Measurements from ENCODE around the gene SRGAP1.

The SRGAP1 gene

DNA sequence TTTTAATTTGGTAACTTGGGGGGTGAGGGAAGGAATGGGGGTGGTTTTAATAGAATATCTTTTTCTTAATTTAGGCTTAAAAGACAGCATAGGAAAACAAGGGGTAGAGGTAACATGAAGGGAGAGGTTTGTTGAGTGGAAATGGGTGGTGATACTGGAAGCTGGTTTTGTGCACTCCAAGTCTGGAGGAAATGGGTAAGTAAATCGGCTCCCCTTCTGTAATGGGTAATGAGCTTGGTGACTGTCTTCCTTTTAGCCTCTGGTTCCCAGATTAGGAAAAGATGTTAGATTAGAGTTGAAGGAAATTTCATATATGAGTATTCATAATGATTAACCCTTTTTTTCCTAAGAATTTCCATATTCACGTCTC, 122.1 kb downstream of the SRGAP1 start:
- no peak for DNase-seq (ENCODE audit: low read depth in 2 of 2)

GRCh38 chr12:63967358-63968145, 123.1 kb downstream of the SRGAP1 start:
- DNase-seq (ENCODE audit: low read depth in 2 of 2), result no peak

DNA sequence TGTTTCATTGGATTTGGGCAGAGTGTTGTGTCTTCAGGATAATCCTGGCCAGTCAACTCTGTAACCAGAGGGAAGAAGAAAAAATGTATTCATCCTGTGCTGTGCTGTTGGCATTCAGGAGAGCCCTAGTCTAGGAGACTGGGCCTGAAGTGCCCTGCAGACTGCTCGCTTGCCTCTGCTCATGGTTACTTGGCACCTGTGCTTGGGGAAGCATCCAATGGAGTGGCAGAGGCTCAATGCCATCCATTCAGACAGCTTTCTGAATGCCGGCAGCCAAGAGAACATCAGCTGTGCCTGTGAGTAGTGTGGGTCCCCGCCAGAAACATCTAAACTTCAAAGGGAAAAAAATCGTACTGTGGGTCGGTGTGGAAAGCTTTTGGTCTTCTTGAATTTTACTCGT, 124.2 kb downstream of the SRGAP1 start:
- DNase-seq (ENCODE audit: low read depth in 2 of 2), result no peak

- no peak for DNase-seq (ENCODE audit: low read depth in 2 of 2)
Observed at GRCh38 chr12:63976902-63977395, 132.4 kb downstream of the SRGAP1 start.

DNA sequence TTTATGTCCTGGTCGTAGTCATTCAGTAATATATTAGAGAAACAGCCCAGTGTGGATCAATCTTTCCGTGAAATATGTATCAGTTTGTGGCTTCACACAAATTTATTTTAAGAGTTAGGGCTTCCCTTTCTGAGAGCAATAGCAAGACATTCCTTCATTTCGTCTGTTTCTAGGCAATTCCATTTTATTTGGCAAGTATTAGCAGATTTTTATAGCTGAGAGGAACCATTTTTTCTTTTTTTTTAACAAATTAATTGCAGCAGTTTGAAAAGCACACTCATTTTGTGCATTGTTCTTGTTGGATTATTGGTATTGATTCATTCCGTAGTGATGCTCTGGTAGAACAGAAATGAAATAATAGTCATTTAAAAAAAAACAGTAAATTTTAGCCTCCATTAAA, 132.9 kb downstream of the SRGAP1 start:
- DNase-seq (ENCODE audit: low read depth in 2 of 2), result no peak

DNA sequence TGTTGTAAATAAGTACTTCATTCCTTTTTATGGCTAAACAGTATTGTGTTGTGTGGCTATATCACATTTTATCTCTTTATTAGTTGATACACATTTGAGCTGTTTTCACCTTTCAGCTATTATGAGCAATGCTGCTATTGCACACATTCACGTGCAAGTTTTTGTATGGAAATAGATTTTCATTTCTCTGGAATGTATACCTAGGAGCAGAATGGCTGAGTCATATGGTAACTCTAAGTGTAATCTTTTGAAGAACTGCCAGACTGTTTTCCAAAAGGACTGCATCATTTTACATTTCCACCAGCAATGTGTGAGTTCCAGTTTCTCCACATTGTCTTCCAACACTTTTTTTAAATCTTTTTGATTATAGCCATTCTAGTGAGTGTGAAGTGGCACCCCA, 134.0 kb downstream of the SRGAP1 start:
- DNase-seq (ENCODE audit: low read depth in 2 of 2), result no peak

DNA sequence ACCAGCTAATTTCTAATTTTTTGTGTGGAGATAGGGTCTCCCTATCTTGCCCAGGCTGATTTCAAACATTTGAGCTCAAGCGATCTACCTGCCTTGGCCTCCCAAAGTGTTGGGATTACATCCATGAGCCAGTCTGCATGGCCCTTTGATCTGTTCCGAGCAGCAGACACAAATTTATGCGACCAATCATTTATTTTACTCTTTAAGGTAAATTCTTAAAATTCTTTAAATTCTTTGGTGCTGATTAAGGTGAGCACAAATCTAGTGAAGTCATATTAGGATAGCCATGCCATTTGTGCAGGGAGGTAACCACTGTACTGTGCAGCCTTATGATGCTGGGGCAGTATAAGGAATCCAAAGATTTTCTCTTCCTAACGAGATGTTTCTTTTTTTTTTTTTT, 135.7 kb downstream of the SRGAP1 start:
- DNase-seq (ENCODE audit: low read depth in 2 of 2), result no peak

DNA sequence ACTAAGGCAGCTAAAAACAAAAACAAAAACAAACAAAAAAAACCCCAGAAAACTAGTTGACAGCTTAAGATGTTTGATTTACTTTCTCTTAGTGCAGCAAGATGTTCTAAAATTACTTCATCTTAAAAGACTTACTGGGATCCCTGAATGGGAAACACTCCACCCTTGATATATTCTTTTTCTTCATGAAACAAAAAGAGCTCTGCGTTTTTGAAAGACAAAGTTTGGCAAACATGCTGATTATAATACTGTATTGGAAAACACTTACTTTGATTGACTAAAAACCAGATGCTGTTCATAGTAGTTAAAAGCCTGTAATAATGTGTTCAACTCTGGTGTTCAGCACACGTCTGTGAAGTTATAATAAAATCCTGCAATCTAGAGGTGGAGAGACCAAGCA, 136.8 kb downstream of the SRGAP1 start:
- no peak for DNase-seq (ENCODE audit: low read depth in 2 of 2)

DNA sequence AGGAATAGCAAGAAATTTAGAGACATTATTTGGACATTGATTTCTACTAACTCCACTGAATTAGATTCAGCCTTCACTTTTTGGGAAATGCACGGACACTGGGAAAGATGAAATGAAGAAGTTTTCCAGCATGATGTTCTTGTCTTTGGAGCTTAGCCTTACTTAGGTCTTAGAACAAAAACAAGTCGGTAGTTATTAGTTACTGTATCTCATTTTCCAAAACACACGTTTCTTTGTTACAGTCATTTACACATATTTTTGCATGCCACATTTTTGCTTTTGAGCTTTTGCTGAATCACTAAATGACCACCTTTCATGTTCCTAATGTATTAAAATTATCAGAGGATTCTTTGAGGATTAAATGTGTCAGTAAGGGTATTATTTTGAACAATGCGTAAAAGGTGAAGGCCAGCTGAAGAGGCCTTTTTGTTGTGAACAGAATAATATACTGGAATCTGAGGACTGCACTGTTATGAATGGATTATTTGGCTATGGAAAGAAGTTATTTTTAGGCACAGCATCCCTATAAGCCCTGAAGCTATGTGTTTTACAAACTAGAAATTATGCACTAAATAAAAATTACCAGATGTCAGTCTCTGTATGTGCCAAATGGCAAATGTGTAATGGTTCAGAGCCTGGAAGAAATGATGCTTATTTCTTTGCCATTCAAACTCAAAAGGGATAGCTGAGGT, 138.2 kb downstream of the SRGAP1 start:
- DNase-seq (ENCODE audit: low read depth in 2 of 2), result no peak

GRCh38 chr12:63985456-63985855, 141.0 kb downstream of the SRGAP1 start:
- no peak for DNase-seq (ENCODE audit: low read depth in 2 of 2)

GRCh38 chr12:63985945-63986344, 141.4 kb downstream of the SRGAP1 start:
- no peak for DNase-seq (ENCODE audit: low read depth in 2 of 2)

- no peak for DNase-seq (ENCODE audit: low read depth in 2 of 2)
Observed at GRCh38 chr12:63989301-63989845, 144.9 kb downstream of the SRGAP1 start.

DNA sequence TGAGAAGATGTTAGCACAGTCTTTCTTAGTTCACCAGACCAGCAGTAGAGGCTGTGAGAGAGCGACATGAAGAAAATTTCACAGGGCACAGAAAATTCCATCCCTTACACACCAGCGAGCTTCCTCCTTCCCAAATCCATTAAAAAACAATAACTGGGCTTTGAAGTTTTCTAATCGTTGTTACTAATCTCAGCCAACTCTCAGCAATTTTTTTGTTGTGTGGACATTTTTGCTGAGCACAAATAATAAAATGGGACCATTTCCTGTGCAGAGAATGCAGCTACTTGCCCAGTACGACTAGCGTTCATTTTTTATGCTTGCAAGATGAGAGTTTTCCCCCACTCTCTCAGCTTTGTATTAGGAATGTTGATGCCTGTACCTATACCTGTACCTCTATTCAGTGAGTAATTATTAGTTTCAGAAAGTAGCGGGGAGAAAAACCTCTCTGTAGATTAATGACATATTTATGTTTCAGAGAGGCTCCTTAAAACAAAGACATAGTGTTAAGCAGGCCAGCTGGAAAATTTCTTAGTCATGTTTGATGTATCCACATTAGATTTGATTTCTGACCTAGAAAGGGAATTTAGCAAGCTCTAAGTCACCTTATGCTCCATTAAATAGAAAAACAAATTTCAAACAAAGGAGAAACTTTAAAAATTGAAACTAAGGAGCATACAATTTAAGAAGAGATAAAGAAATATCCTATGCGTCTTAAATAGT, 146.5 kb downstream of the SRGAP1 start:
- DNase-seq (ENCODE audit: low read depth in 2 of 2), result no peak

- no peak for DNase-seq (ENCODE audit: low read depth in 2 of 2)
Observed at GRCh38 chr12:63994704-63995103, 150.2 kb downstream of the SRGAP1 start.

DNA sequence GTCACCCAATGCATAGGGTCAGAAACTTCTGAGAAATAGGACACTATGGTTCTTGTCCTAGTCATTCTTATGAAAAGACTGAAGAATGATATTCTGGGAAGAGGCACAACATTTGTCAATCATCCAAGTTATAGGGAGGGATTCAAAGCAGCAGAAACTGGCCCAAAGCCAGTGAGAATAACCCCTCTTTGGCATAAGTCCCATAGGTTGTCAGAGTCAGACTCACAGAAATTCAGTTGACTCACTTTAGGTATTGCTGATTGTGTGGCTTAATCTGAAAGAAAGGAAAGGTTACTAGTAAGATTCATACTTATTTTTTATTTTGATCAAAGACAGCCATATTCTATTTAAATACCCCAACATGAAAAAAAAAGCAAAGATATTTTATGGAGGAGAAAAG, 151.0 kb downstream of the SRGAP1 start:
- DNase-seq (ENCODE audit: low read depth in 2 of 2), result no peak

GRCh38 chr12:63996556-63996955, 152.1 kb downstream of the SRGAP1 start:
- no peak for DNase-seq (ENCODE audit: low read depth in 2 of 2)

DNA sequence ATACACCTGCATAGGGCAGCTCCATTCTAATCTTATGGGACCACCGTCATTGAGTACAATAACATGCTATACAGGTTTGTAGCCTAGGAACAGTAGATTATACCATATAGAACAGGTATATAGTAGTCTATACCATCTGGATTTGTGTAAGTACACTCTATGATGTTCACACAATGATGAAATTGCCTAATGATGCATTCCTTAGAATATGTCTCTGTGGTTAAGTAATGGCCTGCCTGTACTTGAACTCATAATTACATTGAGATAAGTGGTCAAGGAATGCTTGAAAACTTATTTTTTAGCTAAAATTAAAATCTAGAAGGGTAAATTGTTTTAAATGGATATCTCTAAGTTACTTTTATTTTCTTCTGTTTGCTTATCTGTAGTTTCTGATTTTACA, 152.7 kb downstream of the SRGAP1 start:
- no peak for DNase-seq (ENCODE audit: low read depth in 2 of 2)

GRCh38 chr12:63998584-63998983, 154.1 kb downstream of the SRGAP1 start:
- DNase-seq (ENCODE audit: low read depth in 2 of 2), result no peak

GRCh38 chr12:63999853-64000252, 155.4 kb downstream of the SRGAP1 start:
- DNase-seq (ENCODE audit: low read depth in 2 of 2), result no peak

- DNase-seq (ENCODE audit: low read depth in 2 of 2), result no peak
Observed at GRCh38 chr12:64001439-64001838, 156.9 kb downstream of the SRGAP1 start.

DNA sequence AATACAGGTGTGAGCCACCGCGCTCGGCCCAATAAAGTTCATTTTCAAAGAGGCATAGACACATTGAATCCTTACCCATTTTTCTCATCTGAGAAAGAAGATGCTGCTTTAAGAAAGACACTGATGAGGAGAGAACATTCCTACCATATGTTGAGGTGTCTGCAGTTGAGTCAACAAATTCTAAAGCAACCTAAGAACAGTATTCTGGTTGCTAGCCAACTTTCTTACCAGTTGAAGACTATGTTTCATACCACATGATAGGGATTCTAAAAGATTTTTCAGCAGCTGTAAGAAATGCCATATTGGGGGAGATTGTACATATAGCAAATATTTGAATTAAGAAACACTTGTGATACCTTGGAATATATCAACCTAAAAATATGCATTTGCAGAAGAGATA, 160.1 kb downstream of the SRGAP1 start:
- no peak for DNase-seq (ENCODE audit: low read depth in 2 of 2)

DNA sequence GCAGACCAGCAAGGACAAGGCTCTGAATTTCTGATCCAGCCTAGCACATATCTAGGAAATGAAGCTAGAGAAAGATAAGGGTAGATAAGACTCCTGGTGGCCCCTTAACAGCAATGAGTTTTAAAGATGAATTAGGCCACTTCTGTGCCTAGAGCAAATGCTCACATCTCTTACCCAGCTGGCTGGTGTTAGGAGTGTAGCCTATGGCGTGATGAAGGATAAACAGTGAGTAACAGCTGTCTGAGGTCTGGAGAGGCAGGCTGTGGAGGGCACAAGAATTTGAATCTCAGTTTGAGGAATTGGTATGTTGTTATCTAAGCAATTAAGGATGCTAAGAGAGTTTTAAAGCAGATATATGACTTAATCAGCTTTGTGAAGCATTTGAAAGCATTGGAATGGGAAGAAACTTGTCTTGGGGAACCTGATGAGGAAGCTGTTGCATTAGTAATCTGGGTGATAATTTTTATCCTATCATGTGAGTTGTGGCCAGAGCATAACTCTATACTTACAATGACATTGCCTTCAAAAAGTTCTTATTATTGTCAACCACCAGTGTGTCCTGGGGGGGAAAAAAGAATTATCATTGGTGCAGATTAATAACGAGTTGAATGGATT, 161.8 kb downstream of the SRGAP1 start:
- DNase-seq (ENCODE audit: low read depth in 2 of 2), result no peak

Measured in stimulated activated CD8-positive, alpha-beta memory T cell treated with anti-CD3 and anti-CD28 coated beads, Interleukin-2, amount 100 ng/mL, for 48 hours (primary cell).